ENCODE results near the gene SDSL.

DNA sequence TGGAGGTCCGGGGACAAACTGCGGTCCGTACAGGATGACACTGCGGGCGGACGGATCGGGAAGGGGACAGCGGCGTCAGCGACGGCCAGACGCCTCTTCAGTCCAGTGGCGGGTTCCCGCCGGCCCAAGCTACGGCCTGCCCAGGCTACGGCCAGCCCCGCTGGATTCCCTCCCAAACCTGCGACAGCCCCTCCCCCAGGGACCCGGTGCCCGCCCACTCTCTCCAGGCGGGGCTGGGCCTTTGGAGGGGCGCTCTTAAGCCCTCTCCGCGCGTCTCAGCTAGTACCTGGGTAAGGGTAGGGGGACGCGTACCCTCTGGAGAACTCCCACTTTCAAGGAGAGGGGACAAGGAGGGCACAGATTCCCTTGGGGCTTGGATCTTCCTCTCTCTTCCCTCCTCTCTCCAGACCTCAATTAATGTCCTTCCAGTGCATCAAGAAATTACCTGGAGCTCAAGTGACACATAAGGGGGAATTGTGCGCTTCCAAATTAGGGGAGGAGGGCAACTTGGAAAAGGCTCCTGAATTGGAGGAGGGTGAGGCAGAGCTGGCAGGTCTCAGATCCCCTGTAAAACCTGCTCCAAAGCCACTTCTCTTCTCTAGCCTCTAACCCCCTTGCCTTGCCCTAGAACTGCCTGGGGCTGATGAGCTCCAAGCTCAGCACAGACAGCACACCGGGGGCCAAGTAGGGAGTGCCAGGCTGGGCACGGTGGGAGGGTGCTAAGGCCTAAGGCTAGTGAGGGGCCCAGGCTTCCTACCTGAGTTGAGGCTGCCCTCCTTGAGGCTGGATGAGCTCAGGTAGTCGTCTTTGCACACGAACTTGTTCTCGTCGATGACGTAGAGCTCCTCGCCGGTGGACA is 46.4 kb downstream of the SDSL start:
- TF ChIP-seq, protein P1, sequence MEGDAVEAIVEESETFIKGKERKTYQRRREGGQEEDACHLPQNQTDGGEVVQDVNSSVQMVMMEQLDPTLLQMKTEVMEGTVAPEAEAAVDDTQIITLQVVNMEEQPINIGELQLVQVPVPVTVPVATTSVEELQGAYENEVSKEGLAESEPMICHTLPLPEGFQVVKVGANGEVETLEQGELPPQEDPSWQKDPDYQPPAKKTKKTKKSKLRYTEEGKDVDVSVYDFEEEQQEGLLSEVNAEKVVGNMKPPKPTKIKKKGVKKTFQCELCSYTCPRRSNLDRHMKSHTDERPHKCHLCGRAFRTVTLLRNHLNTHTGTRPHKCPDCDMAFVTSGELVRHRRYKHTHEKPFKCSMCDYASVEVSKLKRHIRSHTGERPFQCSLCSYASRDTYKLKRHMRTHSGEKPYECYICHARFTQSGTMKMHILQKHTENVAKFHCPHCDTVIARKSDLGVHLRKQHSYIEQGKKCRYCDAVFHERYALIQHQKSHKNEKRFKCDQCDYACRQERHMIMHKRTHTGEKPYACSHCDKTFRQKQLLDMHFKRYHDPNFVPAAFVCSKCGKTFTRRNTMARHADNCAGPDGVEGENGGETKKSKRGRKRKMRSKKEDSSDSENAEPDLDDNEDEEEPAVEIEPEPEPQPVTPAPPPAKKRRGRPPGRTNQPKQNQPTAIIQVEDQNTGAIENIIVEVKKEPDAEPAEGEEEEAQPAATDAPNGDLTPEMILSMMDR (IDR thresholded peaks at IDR 0.05): no peak
- TF ChIP-seq POLR2A (IDR thresholded peaks at IDR 0.05) (no peak), POLR2AphosphoS5 (IDR thresholded peaks at IDR 0.05) (no peak), EP300 (IDR thresholded peaks at IDR 0.05) (no peak)

Data from sigmoid colon (tissue), 4 donors.